Lower lobe of right lung (tissue), 2 donors: Measurements from ENCODE around the gene ZBTB40. TPM values are rescaled to one million over a fixed set of nuclear protein-coding genes. Genes with fewer than 3 reads are reported as not detected.
A peak's percentile ranks its signal among the peaks of the same experiment; 100 is the strongest.

Experiments
- ATAC-seq, 2 donors: fragments of 200-7000 bp; cut with Tn5 transposase; one replicate each; pipeline ENCODE4 v1.9.1; 2020 to 2022; ENCODE audit warnings: mild to moderate bottlenecking in 2 of 2, moderate library complexity in 2 of 2
- DNase-seq: peaks from one replicate; pipeline ENCODE4 v3.0.0-alpha.2; 2020
- H3K27ac ChIP-seq: fragments of 200-600 bp; one replicate; pipeline ENCODE4 v1.8.0; 2022
- H3K27me3 ChIP-seq: fragments of 200-600 bp; one replicate; pipeline ENCODE4 v1.8.0; 2022; ENCODE audit warnings: low read depth
- H3K36me3 ChIP-seq: fragments of 200-600 bp; one replicate; pipeline ENCODE4 v1.8.0; 2022; ENCODE audit warnings: mild to moderate bottlenecking
- H3K4me1 ChIP-seq: fragments of 200-600 bp; one replicate; pipeline ENCODE4 v1.8.0; 2022
- H3K4me3 ChIP-seq: fragments of 200-600 bp; one replicate; pipeline ENCODE4 v1.8.0; 2022; ENCODE audit warnings: mild to moderate bottlenecking
- H3K9me3 ChIP-seq: fragments of 200-600 bp; one replicate; pipeline ENCODE4 v1.8.0; 2022
- CTCF ChIP-seq: fragments of 200-600 bp; IDR thresholded peaks from one replicate; pipeline ENCODE4 v1.8.0; 2022; ENCODE audit warnings: antibody characterized with exemption, mild to moderate bottlenecking
- intact Hi-C: fragments of 100-400 bp; cut with DNase I; formaldehyde crosslinking; loops from one replicate; pipeline ENCODE4 v1.11.0; 2022
- long read RNA-seq: library from polyadenylated mRNA; unstranded; transcript quantifications from one replicate; pipeline ENCODE4 v2.0.0, GENCODE V29; 2021
- total RNA-seq: library from RNA; stranded (reverse); fragmentation: NEBNext Ultra II Directional; extraction: Animal tissue kit (Norgen Biotek cat#: 25700); gene quantifications from one replicate; pipeline ENCODE4 v1.2.1, GENCODE V29; 2021
- donor health status: DM: no; HTN: yes; CAD: no; lungs with severe emphysema.

Gene ZBTB40
- total RNA-seq: 25.3 TPM
- long read RNA-seq, partial matches to known transcripts: 39 of 42 reads
- long read RNA-seq, other reads (novel, unspliced or antisense): 3 of 42 reads

- H3K27me3 ChIP-seq: no peaks in the 10 kb centered on the region
- intact Hi-C loops: no loop called here
- H3K4me1 ChIP-seq: peaks cover 24% of the 10 kb centered on the region
- no peaks in the 10 kb centered on the region for H3K9me3 ChIP-seq
- ATAC-seq: peak; percentile 99
- DNase-seq: peak; percentile 99
- H3K4me3 ChIP-seq: peak within 1 kb of the TSS; percentile 81
- H3K36me3 ChIP-seq: no peaks in the 10 kb centered on the region
- no peak for TF ChIP-seq CTCF
- peak within 1 kb of the TSS; percentile 93 for H3K27ac ChIP-seq
These were observed at the start of gene ZBTB40 for GRCh38 chr1:22451702-22452480. Gene ZBTB40 (plus strand): TSS chr1:22451851. CDS start chr1:22489949, 38,098 bp downstream.

GRCh38 chr1:22402356-22403053, 49.1 kb upstream of the ZBTB40 start:
- Histone ChIP-seq H3K36me3 (no peaks in the 10 kb centered on the region), H3K27me3 (peaks cover 8% of the 10 kb centered on the region), H3K27ac (no peak overlapping the region), H3K4me1 (no peaks in the 10 kb centered on the region), H3K9me3 (no peaks in the 10 kb centered on the region), H3K4me3 (no peak overlapping the region)
- no peak for TF ChIP-seq CTCF
- ATAC-seq (no peak), DNase-seq (no peak)
- intact Hi-C loops: no loop called here

GRCh38 chr1:22404486-22404885, 47.2 kb upstream of the ZBTB40 start:
- TF ChIP-seq CTCF: no peak
- H3K36me3 ChIP-seq: no peaks in the 10 kb centered on the region
- H3K27me3 ChIP-seq: peaks cover 8% of the 10 kb centered on the region
- no peak overlapping the region for H3K27ac ChIP-seq
- no peaks in the 10 kb centered on the region for H3K4me1 ChIP-seq
- DNase-seq (no peak), ATAC-seq (no peak)
- H3K4me3 ChIP-seq: no peak overlapping the region
- intact Hi-C loops: no loop called here
- H3K9me3 ChIP-seq: no peaks in the 10 kb centered on the region

GRCh38 chr1:22406722-22407495, 44.7 kb upstream of the ZBTB40 start:
- no peak for TF ChIP-seq CTCF
- no peaks in the 10 kb centered on the region for H3K36me3 ChIP-seq
- H3K4me1 ChIP-seq: no peaks in the 10 kb centered on the region
- DNase-seq: no peak
- no peak for ATAC-seq
- H3K27me3 ChIP-seq: peaks cover 8% of the 10 kb centered on the region
- intact Hi-C loops: no loop called here
- no peak overlapping the region for H3K4me3 ChIP-seq
- no peak overlapping the region for H3K27ac ChIP-seq
- no peaks in the 10 kb centered on the region for H3K9me3 ChIP-seq

GRCh38 chr1:22408230-22408629, 43.4 kb upstream of the ZBTB40 start:
- intact Hi-C loops: no loop called here
- H3K27me3 ChIP-seq: no peaks in the 10 kb centered on the region
- DNase-seq (no peak), ATAC-seq (no peak)
- H3K4me1 ChIP-seq: peaks cover 10% of the 10 kb centered on the region
- TF ChIP-seq CTCF: no peak
- no peaks in the 10 kb centered on the region for H3K9me3 ChIP-seq
- no peak overlapping the region for H3K4me3 ChIP-seq
- no peaks in the 10 kb centered on the region for H3K36me3 ChIP-seq
- H3K27ac ChIP-seq: no peak overlapping the region
